OCI-LY3 (cell line): ENCODE results near the gene PPP3CB.

ENCODE experiments used
- H2AFZ ChIP-seq: fragments of 200-600, 300-600 bp; shearing (Covaris generic); 2 replicates; pipeline ENCODE4 v1.6.0; 2014; ENCODE audit warnings: antibody characterized with exemption, low read depth, low read length
- H3K27ac ChIP-seq: fragments of 200-600, 300-600 bp; sonication (generic); 2 replicates; pipeline ENCODE4 v1.5.1; 2014; ENCODE audit warnings: mild to moderate bottlenecking, low read length, moderate library complexity, mixed read lengths
- H3K27me3 ChIP-seq: fragments of 200-600, 300-600 bp; sonication (generic); 2 replicates; pipeline ENCODE4 v1.6.1; 2014; ENCODE audit warnings: low read depth, low read length, mixed read lengths
- H3K36me3 ChIP-seq: fragments of 200-600, 300-600 bp; sonication (generic); replicated peaks from 2 replicates; pipeline ENCODE3; 2014; ENCODE audit warnings: low read depth, low read length, mixed read lengths
- H3K4me1 ChIP-seq: fragments of 300-600, 200-600 bp; sonication (generic); 2 replicates; pipeline ENCODE4 v1.6.1; 2014; ENCODE audit warnings: low read length, mixed read lengths
- H3K4me2 ChIP-seq: fragments of 200-600, 300-600 bp; sonication (generic); 2 replicates; pipeline ENCODE4 v1.6.1; 2014; ENCODE audit warnings: low read length, mixed read lengths
- H3K4me3 ChIP-seq: fragments of 300-600, 200-600 bp; sonication (generic); 2 replicates; pipeline ENCODE4 v1.5.1; 2014; ENCODE audit warnings: antibody characterized with exemption, mild to moderate bottlenecking, low read length, moderate library complexity
- H3K79me2 ChIP-seq: fragments of 300-600, 200-600 bp; shearing (Covaris generic); 2 replicates; pipeline ENCODE4 v1.6.1; 2014; ENCODE audit warnings: mild to moderate bottlenecking, low read length, mixed read lengths
- H3K9ac ChIP-seq: fragments of 300-600, 200-600 bp; shearing (Covaris generic); 2 replicates; pipeline ENCODE4 v1.6.0; 2014; ENCODE audit warnings: mild to moderate bottlenecking, low read length, moderate library complexity
- H3K9me3 ChIP-seq: fragments of 200-600, 300-600 bp; shearing (Covaris generic); 2 replicates; pipeline ENCODE4 v1.6.1; 2014; ENCODE audit warnings: low read length, mixed read lengths; ENCODE audit not compliant: insufficient read depth
- H4K20me1 ChIP-seq: fragments of 200-600, 300-600 bp; sonication (generic); 2 replicates; pipeline ENCODE4 v1.6.1; 2016; ENCODE audit warnings: low read length, mixed read lengths; ENCODE audit not compliant: insufficient read depth
- EZH2phosphoT487 ChIP-seq: fragments of 200-600 bp; shearing (Covaris generic); IDR thresholded peaks from 2 replicates; pipeline ENCODE4 v1.6.1; 2018; ENCODE audit warnings: antibody characterized with exemption, mixed run types, low read depth
- TF ChIP-seq, protein P1 (sequence below): fragments of 200-600, 300-600 bp; sonication (generic); IDR thresholded peaks from 2 replicates; pipeline ENCODE4 v1.5.1; 2014; ENCODE audit warnings: antibody characterized with exemption, low read length, low read depth

PPP3CB gene

DNA sequence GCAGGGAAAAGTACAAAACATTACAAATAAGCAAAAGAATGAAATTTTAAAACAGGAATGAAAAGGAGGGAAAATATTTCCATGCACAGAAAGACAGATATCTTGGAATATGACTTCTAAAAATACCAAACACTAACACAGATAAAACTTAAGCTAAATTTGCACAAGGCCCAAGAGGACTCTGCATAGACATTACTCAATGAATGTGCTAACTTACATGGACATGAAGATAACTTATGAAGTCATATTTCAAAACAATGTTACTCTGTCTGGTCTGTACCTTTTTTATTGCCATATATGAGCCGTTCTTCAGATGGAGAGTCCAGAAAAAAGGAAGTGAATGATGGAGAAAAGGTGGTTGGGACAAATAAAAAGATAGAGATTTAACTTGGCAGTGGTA lies 47.4 kb downstream of the PPP3CB start:
- Histone ChIP-seq H3K9me3 (no peaks in the 10 kb centered on the region), H3K79me2 (no peaks in the 10 kb centered on the region), H3K9ac (no peak overlapping the region), H3K4me2 (no peak overlapping the region), H2AFZ (no peak overlapping the region), H3K27ac (no peak overlapping the region), H3K4me3 (no peak overlapping the region), H4K20me1 (no peaks in the 10 kb centered on the region), H3K27me3 (no peaks in the 10 kb centered on the region), H3K4me1 (no peaks in the 10 kb centered on the region), H3K36me3 (peaks cover 2% of the 10 kb centered on the region)
- TF ChIP-seq, protein P1, sequence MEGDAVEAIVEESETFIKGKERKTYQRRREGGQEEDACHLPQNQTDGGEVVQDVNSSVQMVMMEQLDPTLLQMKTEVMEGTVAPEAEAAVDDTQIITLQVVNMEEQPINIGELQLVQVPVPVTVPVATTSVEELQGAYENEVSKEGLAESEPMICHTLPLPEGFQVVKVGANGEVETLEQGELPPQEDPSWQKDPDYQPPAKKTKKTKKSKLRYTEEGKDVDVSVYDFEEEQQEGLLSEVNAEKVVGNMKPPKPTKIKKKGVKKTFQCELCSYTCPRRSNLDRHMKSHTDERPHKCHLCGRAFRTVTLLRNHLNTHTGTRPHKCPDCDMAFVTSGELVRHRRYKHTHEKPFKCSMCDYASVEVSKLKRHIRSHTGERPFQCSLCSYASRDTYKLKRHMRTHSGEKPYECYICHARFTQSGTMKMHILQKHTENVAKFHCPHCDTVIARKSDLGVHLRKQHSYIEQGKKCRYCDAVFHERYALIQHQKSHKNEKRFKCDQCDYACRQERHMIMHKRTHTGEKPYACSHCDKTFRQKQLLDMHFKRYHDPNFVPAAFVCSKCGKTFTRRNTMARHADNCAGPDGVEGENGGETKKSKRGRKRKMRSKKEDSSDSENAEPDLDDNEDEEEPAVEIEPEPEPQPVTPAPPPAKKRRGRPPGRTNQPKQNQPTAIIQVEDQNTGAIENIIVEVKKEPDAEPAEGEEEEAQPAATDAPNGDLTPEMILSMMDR, result no peak
- TF ChIP-seq EZH2phosphoT487, result no peak

DNA sequence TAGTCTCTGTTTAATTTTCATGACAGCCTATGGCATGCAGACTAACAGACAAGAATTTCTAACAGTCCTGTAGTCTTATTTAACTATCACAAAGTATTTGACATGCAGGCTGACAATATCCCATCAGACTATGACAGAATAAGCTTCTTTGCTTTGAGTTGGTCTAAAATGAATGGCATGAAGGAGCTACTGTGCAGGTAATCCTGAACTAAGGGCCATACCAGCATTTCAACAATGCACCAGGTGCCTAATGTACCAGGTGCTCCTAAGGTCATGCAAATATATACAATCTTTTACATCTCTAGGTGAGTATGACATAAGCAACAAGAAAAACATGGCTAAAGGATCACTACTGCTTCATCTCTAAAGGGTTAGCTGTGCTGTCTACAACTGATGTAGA lies 48.9 kb downstream of the PPP3CB start:
- TF ChIP-seq, protein P1, result no peak
- TF ChIP-seq EZH2phosphoT487, result no peak
- Histone ChIP-seq H3K27me3 (no peaks in the 10 kb centered on the region), H3K4me3 (no peak overlapping the region), H3K4me1 (no peaks in the 10 kb centered on the region), H2AFZ (no peak overlapping the region), H3K79me2 (no peaks in the 10 kb centered on the region), H3K9ac (no peak overlapping the region), H3K9me3 (no peaks in the 10 kb centered on the region), H4K20me1 (no peaks in the 10 kb centered on the region), H3K27ac (no peak overlapping the region), H3K4me2 (no peak overlapping the region), H3K36me3 (no peaks in the 10 kb centered on the region)

DNA sequence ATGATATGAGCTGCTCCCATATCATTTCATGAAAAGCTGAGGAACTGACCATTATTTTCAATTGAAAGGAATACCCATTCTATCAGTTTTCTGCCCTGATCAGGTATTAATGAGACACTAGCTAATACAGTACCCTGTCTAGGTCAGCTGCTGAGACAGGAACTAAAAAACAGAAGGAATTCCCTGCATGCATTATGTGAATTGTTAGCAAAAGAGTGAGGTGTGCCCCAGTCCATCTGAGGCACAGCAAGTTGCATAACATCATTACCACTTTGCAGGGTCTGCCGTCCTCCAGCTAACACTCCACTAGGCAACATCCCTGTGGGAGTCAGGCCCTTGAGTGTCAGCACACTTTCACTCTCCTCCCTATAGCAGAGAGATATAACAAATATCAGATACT lies 51.4 kb downstream of the PPP3CB start:
- H3K9ac ChIP-seq, result no peak overlapping the region
- no peak overlapping the region for H2AFZ ChIP-seq
- H3K36me3 ChIP-seq, result no peaks in the 10 kb centered on the region
- no peaks in the 10 kb centered on the region for H3K27me3 ChIP-seq
- H3K9me3 ChIP-seq, result no peaks in the 10 kb centered on the region
- TF ChIP-seq, protein P1, result no peak
- no peak for TF ChIP-seq EZH2phosphoT487
- no peak overlapping the region for H3K4me3 ChIP-seq
- H3K79me2 ChIP-seq, result no peaks in the 10 kb centered on the region
- no peak overlapping the region for H3K27ac ChIP-seq
- no peak overlapping the region for H3K4me2 ChIP-seq
- H3K4me1 ChIP-seq, result no peaks in the 10 kb centered on the region
- H4K20me1 ChIP-seq, result no peaks in the 10 kb centered on the region

DNA sequence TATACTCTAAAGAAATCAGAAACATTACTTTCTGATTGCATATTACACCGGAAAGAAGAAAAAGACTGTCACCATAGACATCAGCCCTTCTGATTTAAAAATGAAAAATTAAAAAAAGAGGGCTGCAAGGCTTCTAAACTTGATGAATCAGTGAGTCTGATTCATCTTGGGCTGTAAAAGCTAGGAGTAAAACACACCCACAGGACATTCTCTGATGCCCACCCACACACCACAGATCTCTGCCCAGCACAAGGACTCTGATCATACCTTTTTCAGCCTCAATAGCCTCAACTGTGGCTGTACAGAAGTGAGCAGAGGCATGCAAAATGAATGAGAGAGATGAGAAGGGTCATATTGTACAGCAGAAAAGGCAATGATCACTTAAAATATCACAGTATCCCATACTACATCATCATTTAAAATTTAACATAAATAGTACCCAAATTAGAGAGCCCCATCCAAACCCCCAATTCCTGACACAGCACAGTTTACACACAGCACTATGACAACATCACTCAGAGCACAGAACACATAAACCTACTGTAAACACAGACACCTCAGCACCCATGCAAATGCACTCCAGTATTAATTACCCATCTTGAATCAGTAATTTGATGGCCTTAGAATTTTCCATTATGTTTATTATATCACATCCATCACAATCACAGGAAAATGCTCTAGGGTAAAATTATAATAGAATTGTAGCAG lies 56.1 kb downstream of the PPP3CB start:
- no peaks in the 10 kb centered on the region for H3K9me3 ChIP-seq
- H3K4me2 ChIP-seq, result no peak overlapping the region
- H3K36me3 ChIP-seq, result peaks cover 4% of the 10 kb centered on the region
- H3K27ac ChIP-seq, result no peak overlapping the region
- H4K20me1 ChIP-seq, result no peaks in the 10 kb centered on the region
- TF ChIP-seq EZH2phosphoT487, result no peak
- TF ChIP-seq, protein P1, result no peak
- H3K79me2 ChIP-seq, result no peaks in the 10 kb centered on the region
- H2AFZ ChIP-seq, result no peak overlapping the region
- H3K9ac ChIP-seq, result no peak overlapping the region
- H3K27me3 ChIP-seq, result no peaks in the 10 kb centered on the region
- H3K4me1 ChIP-seq, result no peaks in the 10 kb centered on the region
- no peak overlapping the region for H3K4me3 ChIP-seq
